ENCODE results near the gene CFAP119.
A peak's percentile ranks its signal among the peaks of the same experiment; 100 is the strongest.

CFAP119 gene

DNA sequence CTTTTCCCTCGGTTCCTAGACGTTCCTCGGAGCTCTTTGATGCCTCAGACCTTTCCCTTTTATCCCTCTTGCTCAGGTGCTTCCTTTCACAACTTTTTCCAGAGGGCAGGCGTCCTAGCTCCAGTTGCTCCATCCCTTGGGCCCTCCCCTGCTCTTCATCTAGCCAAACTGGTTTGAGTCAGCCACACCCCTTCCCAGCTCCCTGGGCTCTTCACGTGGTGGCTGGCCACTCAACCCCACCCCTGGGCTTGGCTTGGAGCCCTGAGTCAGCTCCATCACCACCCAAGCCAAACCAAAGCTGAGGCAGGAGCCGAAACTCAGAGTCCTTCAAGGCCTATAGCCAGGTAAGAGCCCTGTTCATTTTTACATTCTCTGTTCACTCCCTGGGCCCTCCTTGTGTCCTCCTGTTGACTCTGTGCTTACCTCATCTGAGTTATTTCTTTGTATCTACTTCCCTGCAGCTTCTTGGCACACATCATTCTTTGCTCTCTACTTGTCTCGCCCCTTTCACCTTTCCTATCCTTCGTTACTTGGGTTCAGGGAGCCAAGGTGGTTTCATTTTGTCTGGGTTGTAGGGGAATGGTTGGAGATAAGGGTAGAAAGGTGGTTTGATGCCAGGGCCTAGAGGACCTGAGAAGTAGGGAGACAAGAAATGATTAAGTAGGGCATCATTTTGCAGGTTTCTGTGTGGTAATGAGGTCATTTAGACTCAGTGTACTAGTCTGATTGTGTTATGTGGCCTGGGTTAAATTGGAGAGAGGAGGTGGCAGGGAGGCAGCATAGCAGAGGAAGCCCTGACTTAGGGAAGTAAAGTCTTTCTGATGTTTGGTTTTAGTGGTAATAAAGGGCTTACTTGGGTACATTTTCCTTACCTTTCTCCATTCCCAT lies 21.3 kb downstream of the CFAP119 start:
- DNase-seq (ENCODE audit: low read depth): peak; percentile 59

GRCh38 chr16:30738984-30739951 lies 22.6 kb downstream of the CFAP119 start:
- no peak for DNase-seq (ENCODE audit: low read depth)

GRCh38 chr16:30737794-30738648 lies 23.8 kb downstream of the CFAP119 start:
- no peak for DNase-seq (ENCODE audit: low read depth)

DNA sequence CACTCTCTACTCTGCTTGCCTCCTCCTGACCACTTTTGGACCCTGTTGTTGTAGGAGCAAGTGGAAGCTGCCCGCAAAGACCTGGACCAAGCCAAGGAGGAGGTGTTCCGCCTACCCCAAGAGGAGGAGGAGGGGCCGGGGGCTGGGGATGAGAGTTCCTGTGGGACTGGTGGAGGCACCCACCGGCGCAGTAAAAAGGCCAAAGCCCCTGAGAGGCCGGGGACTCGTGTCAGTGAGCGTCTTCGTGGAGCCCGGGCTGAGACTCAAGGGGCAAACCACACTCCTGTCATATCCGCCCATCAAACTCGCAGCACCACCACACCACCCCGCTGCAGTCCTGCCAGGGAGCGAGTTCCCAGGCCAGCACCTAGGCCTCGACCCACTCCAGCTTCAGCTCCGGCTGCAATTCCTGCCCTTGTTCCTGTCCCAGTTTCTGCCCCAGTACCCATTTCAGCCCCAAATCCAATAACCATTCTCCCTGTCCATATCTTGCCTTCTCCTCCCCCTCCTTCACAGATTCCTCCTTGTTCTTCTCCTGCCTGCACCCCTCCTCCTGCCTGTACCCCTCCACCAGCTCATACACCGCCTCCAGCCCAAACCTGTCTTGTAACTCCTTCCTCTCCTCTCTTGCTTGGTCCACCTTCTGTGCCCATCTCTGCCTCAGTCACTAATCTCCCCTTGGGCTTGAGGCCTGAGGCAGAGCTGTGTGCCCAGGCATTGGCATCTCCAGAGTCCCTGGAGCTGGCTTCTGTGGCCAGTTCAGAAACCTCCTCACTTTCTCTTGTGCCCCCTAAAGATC lies 24.7 kb downstream of the CFAP119 start:
- no peak for DNase-seq (ENCODE audit: low read depth)

- no peak for DNase-seq (ENCODE audit: low read depth)
Measured at GRCh38 chr16:30731411-30731810, 30.5 kb downstream of the CFAP119 start.

DNA sequence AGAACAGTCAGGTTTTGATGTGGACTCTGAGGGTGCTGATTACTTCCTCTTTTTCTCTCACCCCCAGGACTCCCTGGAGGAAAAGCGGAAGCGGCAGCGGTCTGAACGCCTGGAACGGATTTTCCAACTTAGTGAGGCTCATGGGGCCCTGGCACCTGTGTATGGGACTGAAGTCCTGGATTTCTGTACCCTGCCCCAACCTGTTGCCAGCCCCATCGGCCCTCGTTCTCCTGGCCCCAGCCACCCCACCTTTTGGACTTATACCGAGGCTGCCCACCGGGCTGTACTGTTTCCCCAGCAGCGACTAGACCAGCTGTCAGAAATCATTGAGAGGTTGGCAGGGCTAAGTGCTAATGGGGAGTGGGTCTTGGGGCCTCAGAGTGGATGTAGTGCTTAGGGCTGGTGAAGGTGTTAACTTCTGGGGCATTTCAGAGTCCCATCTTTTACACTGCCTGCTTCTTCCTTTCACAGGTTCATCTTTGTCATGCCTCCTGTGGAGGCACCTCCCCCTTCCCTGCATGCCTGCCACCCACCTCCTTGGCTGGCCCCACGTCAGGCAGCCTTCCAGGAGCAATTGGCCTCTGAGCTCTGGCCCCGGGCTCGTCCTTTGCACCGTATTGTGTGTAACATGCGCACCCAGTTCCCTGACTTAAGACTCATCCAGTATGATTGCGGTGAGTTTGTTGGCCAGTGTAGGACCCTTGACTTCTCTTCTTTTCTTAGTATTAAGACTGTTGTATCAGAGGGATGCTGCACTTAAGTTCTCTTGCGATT lies 32.8 kb downstream of the CFAP119 start:
- DNase-seq (ENCODE audit: low read depth): no peak

DNA sequence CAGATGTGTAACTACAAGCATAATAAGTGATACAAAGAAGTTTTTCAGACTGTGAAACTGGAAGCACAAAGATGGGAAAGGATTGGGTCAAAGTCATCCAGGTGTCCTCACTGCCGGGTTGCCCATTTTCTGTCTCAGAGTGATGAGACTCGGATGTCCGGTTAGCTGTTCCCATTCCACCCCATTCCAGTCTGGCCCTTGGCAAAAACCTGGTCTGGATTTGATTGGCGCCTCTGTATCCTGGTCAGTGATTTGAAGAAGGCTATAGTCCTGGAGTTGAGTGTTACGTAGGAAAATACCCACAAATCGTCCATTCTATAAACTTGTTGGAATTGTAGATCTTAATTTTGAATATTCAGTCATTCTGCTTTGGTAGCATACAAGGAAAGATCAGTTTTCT lies 33.5 kb downstream of the CFAP119 start:
- DNase-seq (ENCODE audit: low read depth): no peak

DNA sequence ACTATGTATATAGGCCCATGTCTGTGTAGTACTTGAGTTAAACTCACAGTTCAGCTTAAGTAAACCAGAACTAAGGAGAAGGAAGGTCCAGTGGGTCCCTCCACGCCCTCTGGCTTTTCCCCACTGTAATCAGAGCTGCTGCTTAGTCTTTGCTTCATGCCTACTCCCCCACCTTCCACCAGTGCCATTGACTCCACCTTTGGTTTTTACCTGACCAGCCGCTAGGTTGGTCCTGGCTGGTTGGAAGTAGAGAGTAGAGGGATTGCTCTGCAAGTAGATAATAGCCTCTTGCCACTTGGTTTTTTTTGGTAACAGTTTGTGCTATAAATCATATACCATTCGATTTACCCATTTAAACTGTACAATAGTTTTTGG lies 36.5 kb downstream of the CFAP119 start:
- no peak for DNase-seq (ENCODE audit: low read depth)

DNA sequence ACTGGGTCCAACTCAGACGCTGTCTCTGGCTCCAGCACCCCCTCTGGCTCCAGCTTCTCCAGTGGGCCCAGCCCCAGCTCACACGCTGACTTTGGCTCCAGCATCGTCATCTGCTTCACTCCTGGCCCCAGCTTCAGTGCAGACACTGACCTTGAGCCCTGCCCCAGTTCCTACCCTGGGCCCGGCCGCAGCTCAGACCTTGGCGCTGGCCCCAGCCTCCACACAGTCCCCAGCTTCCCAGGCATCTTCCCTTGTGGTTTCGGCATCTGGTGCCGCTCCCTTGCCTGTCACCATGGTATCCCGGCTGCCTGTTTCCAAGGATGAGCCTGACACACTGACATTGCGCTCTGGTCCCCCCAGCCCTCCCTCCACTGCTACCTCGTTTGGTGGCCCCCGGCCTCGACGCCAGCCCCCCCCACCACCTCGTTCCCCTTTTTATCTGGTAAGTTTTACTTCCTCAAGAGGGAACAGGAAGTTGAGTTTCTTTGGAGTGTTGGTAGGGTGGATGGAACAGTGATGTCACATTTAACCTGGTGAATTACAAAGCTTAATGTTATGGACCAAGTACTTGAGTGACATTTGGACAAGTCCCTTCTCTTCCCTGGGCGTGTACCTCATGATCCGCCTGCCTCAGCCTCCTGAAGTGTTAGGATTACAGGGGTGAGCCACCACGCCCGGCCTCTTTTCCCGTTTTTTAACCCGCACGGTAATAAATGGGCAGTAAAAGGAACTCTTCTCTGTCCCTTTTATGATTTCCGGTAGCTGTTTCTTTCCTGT lies 37.0 kb downstream of the CFAP119 start:
- DNase-seq (ENCODE audit: low read depth): no peak

DNA sequence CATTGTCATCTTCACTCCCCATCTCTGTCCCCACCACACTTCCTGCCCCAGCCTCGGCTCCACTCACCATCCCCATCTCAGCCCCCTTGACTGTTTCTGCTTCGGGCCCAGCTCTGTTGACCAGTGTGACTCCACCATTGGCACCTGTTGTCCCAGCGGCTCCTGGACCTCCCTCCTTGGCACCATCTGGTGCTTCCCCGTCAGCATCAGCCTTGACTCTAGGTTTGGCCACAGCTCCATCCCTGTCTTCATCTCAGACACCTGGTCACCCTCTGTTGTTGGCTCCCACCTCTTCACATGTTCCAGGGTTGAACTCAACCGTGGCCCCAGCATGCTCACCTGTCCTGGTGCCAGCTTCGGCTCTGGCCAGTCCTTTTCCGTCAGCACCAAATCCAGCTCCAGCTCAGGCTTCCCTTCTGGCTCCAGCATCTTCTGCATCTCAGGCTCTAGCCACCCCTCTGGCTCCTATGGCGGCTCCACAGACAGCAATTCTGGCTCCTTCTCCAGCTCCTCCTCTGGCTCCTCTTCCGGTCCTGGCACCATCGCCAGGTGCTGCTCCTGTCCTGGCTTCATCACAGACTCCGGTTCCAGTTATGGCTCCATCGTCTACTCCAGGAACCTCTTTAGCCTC lies 38.0 kb downstream of the CFAP119 start:
- no peak for DNase-seq (ENCODE audit: low read depth)

DNA sequence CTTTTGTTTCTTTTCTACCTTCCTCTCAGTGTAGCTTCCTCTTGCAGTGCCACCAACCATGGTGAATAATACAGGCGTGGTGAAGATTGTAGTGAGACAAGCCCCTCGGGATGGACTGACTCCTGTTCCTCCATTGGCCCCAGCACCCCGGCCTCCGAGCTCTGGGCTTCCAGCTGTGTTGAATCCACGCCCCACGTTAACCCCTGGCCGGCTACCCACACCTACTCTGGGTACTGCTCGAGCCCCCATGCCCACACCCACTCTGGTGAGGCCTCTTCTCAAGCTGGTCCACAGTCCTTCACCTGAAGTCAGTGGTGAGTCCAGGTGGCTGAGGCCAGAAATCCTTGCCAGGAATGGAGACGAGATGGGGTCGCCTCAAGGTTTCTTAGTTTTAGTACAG lies 38.9 kb downstream of the CFAP119 start:
- no peak for DNase-seq (ENCODE audit: low read depth)

DNA sequence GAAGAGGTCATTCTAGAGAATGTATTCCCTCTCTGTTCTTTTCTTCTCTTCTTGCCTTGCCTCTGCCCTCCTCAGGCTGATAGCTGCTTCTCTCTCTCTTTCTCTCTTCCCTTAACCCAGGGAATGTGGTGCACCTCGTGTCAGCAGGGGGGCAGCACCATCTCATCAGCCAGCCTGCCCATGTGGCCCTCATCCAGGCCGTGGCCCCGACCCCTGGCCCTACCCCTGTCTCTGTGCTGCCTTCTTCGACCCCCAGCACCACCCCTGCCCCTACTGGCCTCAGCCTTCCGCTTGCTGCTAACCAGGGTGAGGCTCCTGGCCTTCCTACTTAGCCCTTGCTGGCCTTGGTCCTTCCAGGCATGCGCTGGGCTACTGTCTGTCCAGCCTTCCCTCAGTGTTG lies 39.4 kb downstream of the CFAP119 start:
- DNase-seq (ENCODE audit: low read depth): no peak

- DNase-seq (ENCODE audit: low read depth): peak; percentile 73
Measured at GRCh38 chr16:30721606-30722005, 40.3 kb downstream of the CFAP119 start.

DNA sequence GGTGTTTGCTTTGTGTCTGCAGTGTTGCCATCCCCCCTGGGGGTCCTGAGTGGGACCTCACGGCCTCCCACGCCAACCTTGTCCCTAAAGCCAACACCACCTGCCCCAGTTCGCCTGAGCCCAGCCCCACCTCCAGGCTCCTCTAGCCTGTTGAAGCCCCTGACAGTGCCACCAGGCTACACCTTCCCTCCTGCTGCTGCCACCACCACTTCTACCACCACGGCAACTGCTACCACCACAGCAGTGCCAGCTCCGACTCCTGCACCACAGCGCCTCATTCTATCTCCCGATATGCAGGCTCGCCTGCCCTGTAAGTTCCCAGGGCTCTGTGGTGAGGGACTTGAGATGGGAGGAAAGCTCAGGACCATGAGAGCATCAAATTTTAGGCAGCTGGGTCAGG lies 40.7 kb downstream of the CFAP119 start:
- no peak for DNase-seq (ENCODE audit: low read depth)

DNA sequence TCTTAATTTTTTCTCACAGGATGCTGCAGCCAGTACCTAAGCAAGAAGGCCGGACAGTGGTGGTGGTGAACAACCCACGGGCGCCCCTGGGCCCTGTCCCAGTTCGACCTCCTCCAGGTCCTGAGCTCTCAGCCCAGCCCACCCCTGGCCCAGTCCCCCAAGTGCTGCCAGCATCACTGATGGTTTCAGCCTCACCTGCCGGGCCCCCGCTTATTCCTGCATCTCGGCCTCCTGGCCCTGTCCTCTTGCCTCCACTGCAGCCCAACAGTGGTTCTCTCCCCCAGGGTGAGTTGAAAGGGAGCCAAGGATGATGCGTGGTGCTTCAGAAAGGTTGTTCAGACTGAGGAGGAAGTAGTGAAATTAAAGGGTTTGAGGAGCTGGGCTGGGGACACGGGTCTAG lies 41.2 kb downstream of the CFAP119 start:
- DNase-seq (ENCODE audit: low read depth): no peak

DNA sequence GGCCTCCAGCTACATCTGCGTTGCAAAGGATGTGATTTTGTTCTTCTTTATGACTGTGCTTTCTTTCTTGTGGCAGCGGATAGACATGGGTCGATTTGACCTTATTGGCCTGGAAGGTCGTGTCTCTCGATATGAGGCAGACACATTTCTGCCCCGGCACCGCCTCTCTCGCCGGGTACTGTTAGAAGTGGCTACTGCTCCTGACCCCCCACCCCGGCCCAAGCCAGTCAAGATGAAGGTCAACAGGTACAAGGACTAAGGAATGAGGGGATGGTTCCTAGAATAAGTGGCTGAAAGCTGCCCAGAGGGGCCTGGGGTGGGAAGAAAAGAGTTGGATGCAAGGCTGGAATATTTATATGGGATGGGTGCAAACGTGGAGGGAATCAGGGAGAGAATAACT lies 41.8 kb downstream of the CFAP119 start:
- no peak for DNase-seq (ENCODE audit: low read depth)

DNA sequence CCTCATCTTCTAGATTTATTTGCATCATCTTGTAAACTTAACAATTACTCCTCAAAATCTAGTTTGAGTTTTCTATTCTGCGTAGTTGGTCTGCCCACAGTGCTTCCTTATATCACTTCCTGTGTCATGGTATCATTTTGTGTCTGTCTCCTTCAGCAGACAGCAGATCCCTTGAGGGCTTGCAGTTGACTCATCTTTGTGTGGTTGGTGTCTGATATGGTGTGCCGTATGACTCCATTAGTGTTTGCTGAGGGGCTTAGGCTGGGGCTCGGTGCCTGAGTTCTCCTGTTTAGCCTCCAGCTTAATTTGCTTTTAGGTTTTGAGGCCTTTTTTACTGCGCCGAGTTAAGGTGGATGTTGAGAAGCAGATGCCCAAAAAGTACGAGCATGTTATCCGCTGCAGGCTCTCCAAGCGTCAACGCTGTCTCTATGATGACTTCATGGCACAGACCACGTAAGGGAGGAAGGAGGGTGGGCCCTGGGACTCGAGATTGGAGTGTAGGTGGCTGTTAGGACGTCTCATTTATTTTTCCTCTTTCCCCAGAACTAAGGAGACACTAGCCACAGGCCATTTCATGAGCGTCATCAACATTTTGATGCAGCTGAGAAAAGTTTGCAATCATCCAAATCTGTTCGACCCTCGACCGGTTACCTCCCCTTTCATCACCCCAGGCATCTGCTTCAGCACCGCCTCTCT lies 46.0 kb downstream of the CFAP119 start:
- no peak for DNase-seq (ENCODE audit: low read depth)

GRCh38 chr16:30711712-30712111 lies 50.1 kb downstream of the CFAP119 start:
- no peak for DNase-seq (ENCODE audit: low read depth)

DNA sequence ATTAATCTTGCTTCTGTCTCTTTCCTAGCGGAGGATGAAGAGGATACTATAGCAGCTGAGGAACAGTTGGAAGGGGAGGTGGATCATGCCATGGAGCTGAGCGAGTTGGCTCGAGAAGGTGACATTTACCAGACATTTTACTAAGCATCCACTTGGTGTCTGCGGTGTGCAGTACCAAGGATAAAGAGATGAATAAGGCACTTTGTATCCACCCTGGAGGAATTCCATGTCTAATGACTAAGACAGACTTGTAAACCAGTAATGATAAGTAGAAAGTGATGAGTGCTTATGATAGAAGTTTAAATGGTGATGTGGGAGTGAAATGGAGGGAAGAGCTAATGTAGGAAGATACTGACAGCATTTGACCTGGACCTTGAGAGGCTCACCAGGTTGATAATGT lies 50.9 kb downstream of the CFAP119 start:
- no peak for DNase-seq (ENCODE audit: low read depth)

All from HS-5 (cell line).